ENCODE results near the gene SLC17A2.

The SLC17A2 gene

DNA sequence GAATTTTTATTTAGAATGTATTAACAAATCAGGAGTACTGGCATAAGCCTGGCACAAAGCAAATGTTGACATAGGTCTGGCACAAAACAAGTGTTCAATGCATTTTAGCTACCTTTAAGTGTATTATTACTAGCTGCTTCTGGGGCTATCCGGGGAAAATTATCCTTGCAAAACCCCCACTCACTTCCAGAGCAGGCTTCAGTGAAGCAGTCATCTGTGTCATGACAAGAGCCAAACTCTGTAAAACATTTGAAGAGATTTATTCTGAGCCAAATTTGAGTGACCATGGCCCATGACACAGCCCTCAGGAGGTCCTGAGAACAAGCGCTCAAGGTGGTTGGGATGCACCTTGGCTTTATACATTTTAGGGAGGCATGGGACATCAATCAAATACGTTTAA lies 25.7 kb upstream of the SLC17A2 start:
- in situ Hi-C loops (cut with HindIII; ENCODE audit: low pct_ligation_motif_present, low sequenced_read_pairs) = no loop called here
- Histone ChIP-seq H3K27me3 (replicated peaks) (no peaks in the 10 kb centered on the region), H3K27ac (no peak overlapping the region)

DNA sequence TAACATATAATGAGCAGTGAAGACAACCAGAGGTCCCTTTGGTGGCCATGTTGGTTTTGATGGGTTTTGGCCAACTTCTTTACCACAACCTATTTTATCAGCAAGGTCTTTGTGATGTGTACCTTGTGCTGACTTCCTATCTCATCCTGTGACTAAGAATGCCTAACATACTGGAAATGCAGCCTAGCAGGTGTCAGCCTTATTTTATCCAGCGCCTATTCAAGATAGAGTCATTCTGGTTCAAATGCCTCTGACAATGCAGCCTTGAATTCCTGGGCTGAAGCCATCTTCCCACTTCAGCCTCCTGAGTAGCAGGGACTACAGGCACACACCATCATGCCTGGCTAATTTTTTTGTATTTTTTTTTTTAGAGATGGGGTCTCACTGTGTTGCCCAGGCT lies 24.3 kb upstream of the SLC17A2 start:
- no peak overlapping the region for H3K4me3 ChIP-seq (ENCODE audit: low read depth, low read length)
- no peaks in the 10 kb centered on the region for H3K27me3 ChIP-seq (replicated peaks)
- H3K36me3 ChIP-seq (replicated peaks) = no peaks in the 10 kb centered on the region
- no peak overlapping the region for H3K27ac ChIP-seq
- TF ChIP-seq, protein P1, sequence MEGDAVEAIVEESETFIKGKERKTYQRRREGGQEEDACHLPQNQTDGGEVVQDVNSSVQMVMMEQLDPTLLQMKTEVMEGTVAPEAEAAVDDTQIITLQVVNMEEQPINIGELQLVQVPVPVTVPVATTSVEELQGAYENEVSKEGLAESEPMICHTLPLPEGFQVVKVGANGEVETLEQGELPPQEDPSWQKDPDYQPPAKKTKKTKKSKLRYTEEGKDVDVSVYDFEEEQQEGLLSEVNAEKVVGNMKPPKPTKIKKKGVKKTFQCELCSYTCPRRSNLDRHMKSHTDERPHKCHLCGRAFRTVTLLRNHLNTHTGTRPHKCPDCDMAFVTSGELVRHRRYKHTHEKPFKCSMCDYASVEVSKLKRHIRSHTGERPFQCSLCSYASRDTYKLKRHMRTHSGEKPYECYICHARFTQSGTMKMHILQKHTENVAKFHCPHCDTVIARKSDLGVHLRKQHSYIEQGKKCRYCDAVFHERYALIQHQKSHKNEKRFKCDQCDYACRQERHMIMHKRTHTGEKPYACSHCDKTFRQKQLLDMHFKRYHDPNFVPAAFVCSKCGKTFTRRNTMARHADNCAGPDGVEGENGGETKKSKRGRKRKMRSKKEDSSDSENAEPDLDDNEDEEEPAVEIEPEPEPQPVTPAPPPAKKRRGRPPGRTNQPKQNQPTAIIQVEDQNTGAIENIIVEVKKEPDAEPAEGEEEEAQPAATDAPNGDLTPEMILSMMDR (IDR thresholded peaks at IDR 0.05; ENCODE audit: low read depth, low read length, missing control alignments) = no peak
- DNase-seq = no peak
- in situ Hi-C loops (cut with HindIII; ENCODE audit: low pct_ligation_motif_present, low sequenced_read_pairs) = no loop called here

More for the DNA sequence above, 25.7 kb upstream of the SLC17A2 start:
- DNase-seq = no peak
- H3K4me3 ChIP-seq (ENCODE audit: low read depth, low read length) = no peak overlapping the region
- no peaks in the 10 kb centered on the region for H3K36me3 ChIP-seq (replicated peaks)
- TF ChIP-seq, protein P1 (IDR thresholded peaks at IDR 0.05; ENCODE audit: low read depth, low read length, missing control alignments) = no peak

DNA sequence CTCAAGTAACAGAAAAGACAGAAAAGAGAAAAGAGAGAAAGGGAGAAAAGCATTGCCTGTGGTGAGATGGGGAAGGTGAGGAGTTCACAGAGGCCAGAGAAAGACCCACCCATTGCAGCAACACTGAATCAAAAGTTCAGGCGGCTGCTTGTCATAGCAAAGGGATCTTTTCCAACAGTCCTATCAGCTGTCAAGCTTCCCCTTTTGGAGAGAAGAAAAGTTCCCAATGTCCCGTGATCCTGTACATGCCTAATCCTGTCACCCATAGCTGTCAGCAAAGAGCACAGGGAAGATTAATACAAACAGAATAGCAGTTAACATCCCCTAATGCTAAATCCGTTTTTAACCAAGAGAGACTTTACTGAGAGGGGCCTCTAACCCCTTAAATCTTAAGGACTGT lies 23.2 kb upstream of the SLC17A2 start:
- TF ChIP-seq, protein P1 (IDR thresholded peaks at IDR 0.05; ENCODE audit: low read depth, low read length, missing control alignments) = no peak
- in situ Hi-C loops (cut with HindIII; ENCODE audit: low pct_ligation_motif_present, low sequenced_read_pairs) = no loop called here

DNA sequence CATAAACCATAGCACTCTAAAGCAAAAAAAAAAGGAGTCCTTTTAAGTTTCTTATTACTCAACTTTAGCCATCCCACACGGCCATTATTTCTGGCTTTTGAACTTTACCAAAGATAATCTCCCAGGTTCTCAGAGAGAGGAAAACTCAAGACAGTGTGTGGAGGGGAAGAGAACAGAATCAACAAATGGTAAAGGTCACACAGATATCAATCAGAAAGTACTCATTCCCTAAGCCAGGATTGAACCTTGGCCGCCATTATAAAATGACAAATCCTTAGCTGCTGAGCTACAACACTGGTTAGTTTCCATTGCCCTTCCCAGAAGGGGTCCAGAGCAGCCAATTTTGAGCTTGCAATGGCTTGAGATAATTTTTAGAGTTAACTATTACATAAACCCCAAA lies 22.0 kb upstream of the SLC17A2 start:
- no peak for DNase-seq
- in situ Hi-C loops (cut with HindIII; ENCODE audit: low pct_ligation_motif_present, low sequenced_read_pairs) = no loop called here
- no peaks in the 10 kb centered on the region for H3K36me3 ChIP-seq (replicated peaks)
- H3K27ac ChIP-seq = no peak overlapping the region
- no peaks in the 10 kb centered on the region for H3K27me3 ChIP-seq (replicated peaks)
- no peak overlapping the region for H3K4me3 ChIP-seq (ENCODE audit: low read depth, low read length)
- TF ChIP-seq, protein P1 (IDR thresholded peaks at IDR 0.05; ENCODE audit: low read depth, low read length, missing control alignments) = no peak

More for the DNA sequence above, 23.2 kb upstream of the SLC17A2 start:
- Histone ChIP-seq H3K27me3 (replicated peaks) (no peaks in the 10 kb centered on the region), H3K36me3 (replicated peaks) (no peaks in the 10 kb centered on the region), H3K27ac (no peak overlapping the region), H3K4me3 (ENCODE audit: low read depth, low read length) (no peak overlapping the region)
- no peak for DNase-seq

DNA sequence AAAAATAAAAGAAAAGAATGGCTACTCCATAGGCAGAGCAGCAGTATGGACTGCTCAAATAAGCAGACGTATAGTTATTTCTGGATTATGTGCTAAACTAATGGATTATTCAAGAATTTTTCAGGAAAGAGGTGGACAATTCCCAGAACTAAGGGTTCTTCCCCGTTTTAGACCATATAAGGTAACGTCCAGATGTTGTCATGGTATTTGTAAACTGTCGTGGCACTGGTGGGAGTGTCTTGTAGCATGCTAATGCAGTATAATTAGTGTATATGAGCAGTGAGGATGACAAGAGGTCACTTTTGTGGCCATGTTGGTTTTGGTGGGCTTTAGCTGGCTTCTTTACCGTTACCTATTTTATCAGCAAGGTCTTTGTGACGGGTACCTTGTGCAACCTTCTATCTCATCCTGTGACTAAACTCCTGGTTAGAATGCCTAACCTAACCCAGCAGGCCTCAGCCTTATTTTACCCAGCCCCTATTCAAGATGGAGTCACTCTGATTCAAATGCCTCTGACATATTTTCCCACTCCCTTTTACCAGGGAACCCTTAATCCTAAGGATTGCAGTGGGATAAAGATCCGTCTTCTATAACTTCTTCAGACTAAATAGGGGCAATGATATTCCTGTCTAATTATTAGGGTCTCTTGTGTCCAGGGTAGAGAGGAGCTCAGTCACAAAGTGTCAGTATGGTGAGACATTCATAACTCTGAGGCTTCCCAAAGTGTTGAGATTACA lies 21.0 kb upstream of the SLC17A2 start:
- TF ChIP-seq, protein P1 (IDR thresholded peaks at IDR 0.05; ENCODE audit: low read depth, low read length, missing control alignments) = no peak
- Histone ChIP-seq H3K27ac (no peak overlapping the region), H3K4me3 (ENCODE audit: low read depth, low read length) (no peak overlapping the region), H3K27me3 (replicated peaks) (no peaks in the 10 kb centered on the region), H3K36me3 (replicated peaks) (no peaks in the 10 kb centered on the region)
- no peak for DNase-seq
- in situ Hi-C loops (cut with HindIII; ENCODE audit: low pct_ligation_motif_present, low sequenced_read_pairs) = no loop called here

DNA sequence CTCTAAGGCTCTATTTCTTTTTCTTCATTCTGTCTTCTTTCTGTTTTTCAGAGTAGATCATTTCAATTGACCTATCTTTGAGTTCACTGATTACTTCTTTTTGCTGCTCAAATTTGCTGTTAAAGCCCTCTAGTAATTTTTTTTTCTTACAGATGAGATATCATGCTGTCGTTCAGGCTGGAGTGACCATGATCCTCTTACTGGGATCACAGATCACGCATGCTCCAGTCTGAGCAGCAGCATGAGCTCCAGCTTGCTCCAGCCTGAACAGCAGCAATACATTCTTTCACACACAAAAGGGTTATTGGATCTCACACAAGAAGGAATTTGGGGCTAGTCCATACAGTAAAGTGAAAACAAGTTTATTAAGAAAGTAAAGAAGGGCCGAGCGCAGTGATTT lies 19.8 kb upstream of the SLC17A2 start:
- H3K36me3 ChIP-seq (replicated peaks) = no peaks in the 10 kb centered on the region
- no peak overlapping the region for H3K27ac ChIP-seq
- H3K4me3 ChIP-seq (ENCODE audit: low read depth, low read length) = no peak overlapping the region
- H3K27me3 ChIP-seq (replicated peaks) = no peaks in the 10 kb centered on the region
- no peak for DNase-seq
- in situ Hi-C loops (cut with HindIII; ENCODE audit: low pct_ligation_motif_present, low sequenced_read_pairs) = no loop called here
- TF ChIP-seq, protein P1 (IDR thresholded peaks at IDR 0.05; ENCODE audit: low read depth, low read length, missing control alignments) = no peak

Measured in brain microvascular endothelial cell (primary cell).